ENCODE results near the gene UFSP1.

UFSP1 gene

GRCh38 chr7:100854146-100854895, 35.2 kb downstream of the UFSP1 start:
- H3K4me3 ChIP-seq, result no peak overlapping the region
- no peak overlapping the region for H3K27ac ChIP-seq
- peaks cover 0 to 16% (median 11%) of the 10 kb centered on the region in 4 donors for H3K4me1 ChIP-seq
- intact Hi-C loops (cut with DNase I; ENCODE audit: low total_unique reads), result loop anchor here (5.0 kb wide), 1 partner anchor 147 kb away; the partner anchor contains the start of gene POP7
- peaks cover 0 to 29% (median 0%) of the 10 kb centered on the region in 3 donors for H3K36me3 ChIP-seq
- no peak for DNase-seq
- H3K9me3 ChIP-seq, result no peaks in the 10 kb centered on the region
- H3K27me3 ChIP-seq, result no peaks in the 10 kb centered on the region
- TF ChIP-seq, protein P1, sequence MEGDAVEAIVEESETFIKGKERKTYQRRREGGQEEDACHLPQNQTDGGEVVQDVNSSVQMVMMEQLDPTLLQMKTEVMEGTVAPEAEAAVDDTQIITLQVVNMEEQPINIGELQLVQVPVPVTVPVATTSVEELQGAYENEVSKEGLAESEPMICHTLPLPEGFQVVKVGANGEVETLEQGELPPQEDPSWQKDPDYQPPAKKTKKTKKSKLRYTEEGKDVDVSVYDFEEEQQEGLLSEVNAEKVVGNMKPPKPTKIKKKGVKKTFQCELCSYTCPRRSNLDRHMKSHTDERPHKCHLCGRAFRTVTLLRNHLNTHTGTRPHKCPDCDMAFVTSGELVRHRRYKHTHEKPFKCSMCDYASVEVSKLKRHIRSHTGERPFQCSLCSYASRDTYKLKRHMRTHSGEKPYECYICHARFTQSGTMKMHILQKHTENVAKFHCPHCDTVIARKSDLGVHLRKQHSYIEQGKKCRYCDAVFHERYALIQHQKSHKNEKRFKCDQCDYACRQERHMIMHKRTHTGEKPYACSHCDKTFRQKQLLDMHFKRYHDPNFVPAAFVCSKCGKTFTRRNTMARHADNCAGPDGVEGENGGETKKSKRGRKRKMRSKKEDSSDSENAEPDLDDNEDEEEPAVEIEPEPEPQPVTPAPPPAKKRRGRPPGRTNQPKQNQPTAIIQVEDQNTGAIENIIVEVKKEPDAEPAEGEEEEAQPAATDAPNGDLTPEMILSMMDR (IDR thresholded peaks at IDR 0.05), result no peak

GRCh38 chr7:100852048-100852872, 37.3 kb downstream of the UFSP1 start, which contains the start of gene SLC12A9:
Gene SLC12A9, plus strand, starts transcription at chr7:100852713. Its CDS starts 1,485 bp downstream, at chr7:100854198.
- TF ChIP-seq, protein P1 (IDR thresholded peaks at IDR 0.05), result peak; percentile 88 to 92
- H3K4me3 ChIP-seq, result peak within 1 kb of the TSS; percentile 65 to 96
- no peaks in the 10 kb centered on the region for H3K9me3 ChIP-seq
- peak; percentile 92 to 95 for DNase-seq
- H3K27ac ChIP-seq, result peak within 1 kb of the TSS; percentile 76 to 81
- H3K27me3 ChIP-seq, result no peaks in the 10 kb centered on the region
- peaks cover 0 to 14% (median 0%) of the 10 kb centered on the region in 3 donors for H3K36me3 ChIP-seq
- peaks cover 0 to 16% (median 11%) of the 10 kb centered on the region in 4 donors for H3K4me1 ChIP-seq
- intact Hi-C loops (cut with DNase I; ENCODE audit: low total_unique reads), result loop anchor here (5.0 kb wide), 1 partner anchor 145 kb away; the partner anchor contains the start of gene POP7

- intact Hi-C loops (cut with DNase I; ENCODE audit: low total_unique reads), result no loop called here
- no peak for DNase-seq
Observed at GRCh38 chr7:100847360-100847759, 42.2 kb downstream of the UFSP1 start.

DNA sequence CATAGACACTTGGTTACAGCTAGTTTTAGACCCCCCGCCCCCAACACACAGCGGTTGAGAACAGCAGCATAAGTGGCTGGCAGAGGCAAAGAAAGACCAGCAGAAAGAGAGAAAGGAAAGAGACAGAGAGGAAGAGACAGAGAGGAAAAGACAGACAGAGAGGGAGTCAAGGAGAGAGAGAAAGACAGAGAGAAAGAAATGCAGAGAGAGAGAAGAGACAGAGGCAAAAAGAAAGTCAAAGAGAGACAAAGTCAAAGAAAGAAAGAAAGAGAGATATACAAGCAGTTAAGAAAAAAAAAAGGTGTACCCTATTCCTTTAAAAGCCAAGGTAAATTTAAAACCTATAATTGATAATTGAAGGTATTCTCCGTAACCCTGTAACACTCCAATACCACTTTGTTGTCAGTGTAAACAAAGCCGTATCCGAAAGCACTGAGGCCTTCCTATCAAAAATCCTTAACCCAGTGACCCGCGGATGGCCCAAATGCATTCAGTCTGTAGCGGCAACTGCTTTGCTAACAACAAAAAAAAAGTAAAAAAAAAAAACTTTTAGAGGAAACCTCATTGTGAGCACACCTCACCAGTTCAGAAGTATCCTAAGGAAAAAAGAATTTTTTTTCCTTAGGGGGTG, 48.9 kb downstream of the UFSP1 start:
- intact Hi-C loops (cut with DNase I; ENCODE audit: low total_unique reads), result no loop called here
- Histone ChIP-seq H3K36me3 (no peaks in the 10 kb centered on the region), H3K27me3 (no peaks in the 10 kb centered on the region), H3K9me3 (no peaks in the 10 kb centered on the region), H3K4me1 (peaks cover 0 to 10% (median 3%) of the 10 kb centered on the region in 4 donors), H3K4me3 (no peak overlapping the region), H3K27ac (no peak overlapping the region)
- TF ChIP-seq, protein P1 (IDR thresholded peaks at IDR 0.05), result no peak
- DNase-seq, result no peak

More at GRCh38 chr7:100847360-100847759, 42.2 kb downstream of the UFSP1 start:
- Histone ChIP-seq H3K4me3 (no peak overlapping the region), H3K9me3 (no peaks in the 10 kb centered on the region), H3K27me3 (no peaks in the 10 kb centered on the region), H3K4me1 (peaks cover 0 to 7% (median 7%) of the 10 kb centered on the region in 4 donors), H3K27ac (no peak overlapping the region), H3K36me3 (no peaks in the 10 kb centered on the region)
- TF ChIP-seq, protein P1 (IDR thresholded peaks at IDR 0.05), result no peak

DNA sequence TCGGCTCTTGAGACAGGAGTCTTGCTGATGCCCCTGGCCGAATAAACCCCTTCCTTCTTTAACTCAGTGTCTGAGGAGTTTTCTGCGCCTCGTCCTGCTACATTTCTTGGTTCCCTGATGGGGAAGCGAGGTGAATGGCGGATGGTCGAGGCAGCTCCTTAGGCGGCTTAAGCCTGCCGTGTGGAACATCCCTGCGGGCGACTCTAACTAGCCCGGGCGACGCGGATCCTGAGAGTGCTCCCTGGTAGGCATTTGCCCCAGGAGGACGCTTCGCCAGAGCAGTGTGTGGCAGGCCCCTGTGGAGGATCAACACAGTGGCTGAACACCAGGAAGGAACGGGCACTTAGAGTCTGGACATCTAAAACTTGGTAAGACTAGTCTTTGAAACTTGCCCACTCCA, 50.2 kb downstream of the UFSP1 start:
- H3K27ac ChIP-seq, result no peak overlapping the region
- no peak overlapping the region for H3K4me3 ChIP-seq
- intact Hi-C loops (cut with DNase I; ENCODE audit: low total_unique reads), result no loop called here
- no peaks in the 10 kb centered on the region for H3K9me3 ChIP-seq
- no peaks in the 10 kb centered on the region for H3K27me3 ChIP-seq
- TF ChIP-seq, protein P1 (IDR thresholded peaks at IDR 0.05), result no peak
- H3K4me1 ChIP-seq, result peaks cover 0 to 10% (median 3%) of the 10 kb centered on the region in 4 donors
- no peak for DNase-seq
- H3K36me3 ChIP-seq, result no peaks in the 10 kb centered on the region
